PC-3 (cell line): Measurements from ENCODE around the gene FAM43A.

Source experiments
- CTCF ChIP-seq: fragments of 300-600 bp; sonication (generic); conservative IDR thresholded peaks from 2 replicates; pipeline ENCODE4 v1.5.1; 2017; ENCODE audit warnings: antibody characterized with exemption, low read depth, mild to moderate bottlenecking, low read length
- EZH2 ChIP-seq: fragments of 300-600 bp; sonication (generic); IDR thresholded peaks from one replicate; pipeline ENCODE4 v1.6.1; 2017; ENCODE audit warnings: antibody characterized with exemption, mild to moderate bottlenecking, low read length; ENCODE audit not compliant: unreplicated experiment
- EZH2phosphoT487 ChIP-seq: fragments of 300-600 bp; sonication (generic); IDR thresholded peaks from 2 replicates; pipeline ENCODE4 v1.6.1; 2018; ENCODE audit warnings: mild to moderate bottlenecking, antibody characterized with exemption, low read length, borderline replicate concordance

- no peak for TF ChIP-seq CTCF
- no peak for TF ChIP-seq EZH2
- TF ChIP-seq EZH2phosphoT487 = no peak
These were observed 2.3 kb upstream of the FAM43A start for GRCh38 chr3:194683380-194683779.
